ENCODE measurements around the gene CFAP46. TPM values are rescaled to one million over a fixed set of nuclear protein-coding genes. Genes with fewer than 3 reads are reported as not detected.

CFAP46 gene
- total RNA-seq, 3 donors from 2014 or later: 0.78 to 1.0 TPM; not detected in 1

GRCh38 chr10:132875435-132875834 is 66.9 kb downstream of the CFAP46 start:
- no peaks in the 10 kb centered on the region for H3K4me1 ChIP-seq (ENCODE audit: low read depth)
- TF ChIP-seq CTCF (IDR thresholded peaks at IDR 0.05): no peak
- no peaks in the 10 kb centered on the region for H3K9me3 ChIP-seq
- ATAC-seq: no peak
- H3K36me3 ChIP-seq (ENCODE audit: low read depth): no peaks in the 10 kb centered on the region
- no peak for DNase-seq
- intact Hi-C loops (cut with DNase I, micrococcal nuclease): no loop called here
- no peak overlapping the region for H3K4me3 ChIP-seq

- Histone ChIP-seq H3K4me3 (no peak overlapping the region), H3K9me3 (no peaks in the 10 kb centered on the region), H3K4me1 (ENCODE audit: low read depth) (no peaks in the 10 kb centered on the region), H3K36me3 (ENCODE audit: low read depth) (no peaks in the 10 kb centered on the region)
- intact Hi-C loops (cut with DNase I, micrococcal nuclease): no loop called here
- no peak for ATAC-seq
- no peak for DNase-seq
- no peak for TF ChIP-seq CTCF (IDR thresholded peaks at IDR 0.05)
These were observed 69.0 kb downstream of the CFAP46 start for GRCh38 chr10:132873395-132873794.

GRCh38 chr10:132872658-132873057 is 69.7 kb downstream of the CFAP46 start:
- TF ChIP-seq CTCF (IDR thresholded peaks at IDR 0.05): no peak
- ATAC-seq (no peak), DNase-seq (no peak)
- no peak overlapping the region for H3K4me3 ChIP-seq
- no peaks in the 10 kb centered on the region for H3K9me3 ChIP-seq
- H3K4me1 ChIP-seq (ENCODE audit: low read depth): no peaks in the 10 kb centered on the region
- intact Hi-C loops (cut with DNase I, micrococcal nuclease): no loop called here
- H3K36me3 ChIP-seq (ENCODE audit: low read depth): no peaks in the 10 kb centered on the region

- Histone ChIP-seq H3K36me3 (ENCODE audit: low read depth) (no peaks in the 10 kb centered on the region), H3K4me1 (ENCODE audit: low read depth) (no peaks in the 10 kb centered on the region), H3K9me3 (no peaks in the 10 kb centered on the region), H3K4me3 (no peak overlapping the region)
- ATAC-seq (no peak), DNase-seq (no peak)
- intact Hi-C loops (cut with DNase I, micrococcal nuclease): no loop called here
- no peak for TF ChIP-seq CTCF (IDR thresholded peaks at IDR 0.05)
These were observed 71.9 kb downstream of the CFAP46 start for GRCh38 chr10:132870426-132870825.

GRCh38 chr10:132869621-132870020 is 72.7 kb downstream of the CFAP46 start:
- Histone ChIP-seq H3K4me1 (ENCODE audit: low read depth) (no peaks in the 10 kb centered on the region), H3K4me3 (no peak overlapping the region), H3K36me3 (ENCODE audit: low read depth) (no peaks in the 10 kb centered on the region), H3K9me3 (no peaks in the 10 kb centered on the region)
- no peak for TF ChIP-seq CTCF (IDR thresholded peaks at IDR 0.05)
- ATAC-seq (no peak), DNase-seq (no peak)
- intact Hi-C loops (cut with DNase I, micrococcal nuclease): no loop called here

- TF ChIP-seq CTCF (IDR thresholded peaks at IDR 0.05): no peak
- ATAC-seq (no peak), DNase-seq (peak in 2 of 3 donors; percentile 18 to 34)
- intact Hi-C loops (cut with DNase I, micrococcal nuclease): no loop called here
- Histone ChIP-seq H3K4me1 (ENCODE audit: low read depth) (no peaks in the 10 kb centered on the region), H3K9me3 (no peaks in the 10 kb centered on the region), H3K36me3 (ENCODE audit: low read depth) (no peaks in the 10 kb centered on the region), H3K4me3 (no peak overlapping the region)
These were observed 73.4 kb downstream of the CFAP46 start for GRCh38 chr10:132868995-132869394.

All from mucosa of descending colon (tissue), 3 donors.